Thymus (tissue), 11 donors: Measurements from ENCODE around the gene TMED4. TPM values are rescaled to one million over a fixed set of nuclear protein-coding genes. Genes with fewer than 3 reads are reported as not detected.
"Not testable (repeated sequence)": the region's sequence is repeated elsewhere in the genome, so short reads cannot be mapped to it uniquely, and the experiment has no call there.

ENCODE experiments used
- DNase-seq, 9 donors: peaks; one replicate each; pipeline ENCODE4 v3.0.0-alpha.2; 2013; ENCODE audit warnings: low spot score in 9 of 9, low read depth in 6 of 9, missing footprints in 1 of 9
- H3K27ac ChIP-seq, 2 donors: one replicate each; pipeline ENCODE4 v1.5.1; 2013; ENCODE audit warnings: control low read depth in 1 of 2, low read depth in 1 of 2, low read length in 1 of 2, mild to moderate bottlenecking in 1 of 2, moderate library complexity in 1 of 2
- H3K27me3 ChIP-seq, 2 donors: one replicate each; pipeline ENCODE4 v1.5.1; 2013; ENCODE audit warnings: low read length in 1 of 2; ENCODE audit not compliant: control insufficient read depth in 2 of 2, insufficient read depth in 1 of 2
- H3K36me3 ChIP-seq, 2 donors: one replicate each; pipeline ENCODE4 v1.5.1; 2013; ENCODE audit warnings: low read length in 1 of 2, mild to moderate bottlenecking in 1 of 2, moderate library complexity in 1 of 2; ENCODE audit not compliant: control insufficient read depth in 2 of 2, insufficient read depth in 2 of 2
- H3K4me1 ChIP-seq, 2 donors: one replicate each; pipeline ENCODE4 v1.5.1; 2013; ENCODE audit warnings: low read length in 2 of 2; ENCODE audit not compliant: control insufficient read depth in 2 of 2, insufficient read depth in 2 of 2
- H3K4me3 ChIP-seq, 2 donors: one replicate each; pipeline ENCODE4 v1.5.1; 2013; ENCODE audit warnings: low read length in 2 of 2, control low read depth in 1 of 2, mild to moderate bottlenecking in 1 of 2
- H3K9me3 ChIP-seq, 2 donors: one replicate each; pipeline ENCODE4 v1.5.1; 2013; ENCODE audit warnings: low read length in 1 of 2, mild to moderate bottlenecking in 1 of 2; ENCODE audit not compliant: control insufficient read depth in 2 of 2, insufficient read depth in 1 of 2
- WGBS: extraction: QIAGEN DNeasy Blood & Tissue Kit; methylation state at CpG from one replicate; pipeline ENCODE4 v1.1.7; 2013; 5-methylcytosine and 5-hydroxymethylcytosine counted together
- polyA plus RNA-seq: library from polyadenylated mRNA; stranded (reverse); fragments of 200-250 nt; gene quantifications from one replicate; pipeline ENCODE4 v1.2.3, GENCODE V29; 2013
- total RNA-seq: library from RNA; stranded (reverse); fragments of 120-200 nt; gene quantifications from one replicate; pipeline ENCODE4 v1.2.4, GENCODE V29; 2013
- donor health status: healthy.

TMED4 gene
- total and polyA plus RNA-seq, 2 donors = 46.9 to 57.6 TPM

DNA sequence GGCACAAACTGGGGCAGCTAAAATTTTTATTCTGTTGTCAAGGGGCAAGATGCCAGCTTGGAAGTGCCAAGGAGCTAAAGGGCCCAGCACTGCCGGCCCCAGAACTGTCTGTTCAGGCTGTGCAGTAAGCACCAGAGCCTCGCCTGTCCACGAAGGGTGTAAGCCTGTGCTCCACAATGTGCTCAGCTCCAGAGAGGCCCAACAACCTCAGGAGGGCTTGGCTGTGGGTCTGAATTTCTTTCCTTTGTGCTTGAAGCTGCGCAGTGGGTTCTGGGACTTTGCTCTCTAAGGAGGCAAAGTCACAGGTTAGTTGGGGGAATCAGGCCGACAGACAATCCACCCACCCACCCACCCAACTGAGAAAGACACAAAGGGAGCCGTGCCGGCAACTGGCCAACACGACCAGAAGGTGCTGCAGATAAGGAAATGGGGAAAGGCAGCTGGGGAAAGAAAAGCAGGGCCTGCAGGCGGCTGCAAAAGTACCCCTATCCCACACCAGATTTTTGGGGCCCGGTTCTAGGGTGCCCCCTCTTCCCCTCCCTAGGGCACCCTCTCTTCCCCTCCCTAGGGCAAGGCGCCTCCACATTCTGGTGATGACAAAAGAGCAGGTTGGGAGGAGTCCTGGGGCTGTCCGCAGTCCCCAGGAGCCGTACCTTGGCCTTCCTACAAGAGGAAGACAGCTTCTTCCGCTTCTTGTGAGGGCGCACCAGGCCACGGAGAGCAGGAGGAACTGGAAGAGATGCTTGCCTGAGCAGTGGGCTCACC is 16.1 kb downstream of the TMED4 start:
- no peaks in the 10 kb centered on the region for H3K4me1 ChIP-seq
- WGBS = 94% methylated on average over 16 of the region's 16 CpGs
- no peaks in the 10 kb centered on the region for H3K9me3 ChIP-seq
- no peak for DNase-seq
- no peak overlapping the region for H3K4me3 ChIP-seq
- no peaks in the 10 kb centered on the region for H3K27me3 ChIP-seq
- H3K27ac ChIP-seq = no peak overlapping the region
- H3K36me3 ChIP-seq = peaks cover 63 to 64% of the 10 kb centered on the region in 2 donors

DNA sequence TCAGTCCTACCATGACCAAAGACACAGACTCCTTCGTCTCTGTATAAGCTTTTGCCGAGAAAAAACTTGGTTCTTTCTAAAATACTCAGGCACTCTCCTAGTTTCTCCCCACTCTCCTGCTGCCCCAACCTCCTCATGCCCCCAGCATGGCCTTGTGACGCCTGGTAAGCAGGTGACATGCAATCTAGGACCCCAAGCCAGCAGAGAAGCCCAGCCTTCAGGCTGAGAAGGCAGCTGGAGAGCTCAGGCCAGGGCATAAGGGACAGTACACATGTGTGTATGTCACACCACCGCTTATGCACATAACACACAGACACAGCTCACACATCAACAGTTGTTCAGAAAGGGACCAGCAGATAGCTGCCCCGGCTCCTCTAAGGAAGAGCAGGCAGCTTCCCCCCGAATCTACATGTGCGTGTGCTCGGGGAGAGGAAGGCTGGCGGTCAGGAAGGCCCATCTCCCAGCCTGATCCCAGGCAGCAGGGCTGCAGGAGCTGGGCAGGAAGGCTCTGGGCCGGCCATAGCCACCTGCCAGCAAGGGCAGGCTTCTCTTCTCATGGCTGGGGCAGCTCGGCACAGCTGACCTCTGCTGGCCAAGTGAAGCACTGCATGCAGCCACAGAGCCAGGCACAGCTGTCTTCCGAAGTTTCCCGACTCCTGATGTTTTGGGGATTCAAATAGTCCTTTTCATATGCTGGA is 16.8 kb downstream of the TMED4 start:
- H3K27me3 ChIP-seq = no peaks in the 10 kb centered on the region
- H3K4me1 ChIP-seq = no peaks in the 10 kb centered on the region
- H3K9me3 ChIP-seq = no peaks in the 10 kb centered on the region
- no peak overlapping the region for H3K4me3 ChIP-seq
- H3K36me3 ChIP-seq = peaks cover 56 to 58% of the 10 kb centered on the region in 2 donors
- 78% methylated on average over 13 of the region's 13 CpGs for whole genome bisulfite sequencing
- no peak overlapping the region for H3K27ac ChIP-seq
- peak in 4 of 9 donors; percentile 28 to 55 (median 45) for DNase-seq

DNA sequence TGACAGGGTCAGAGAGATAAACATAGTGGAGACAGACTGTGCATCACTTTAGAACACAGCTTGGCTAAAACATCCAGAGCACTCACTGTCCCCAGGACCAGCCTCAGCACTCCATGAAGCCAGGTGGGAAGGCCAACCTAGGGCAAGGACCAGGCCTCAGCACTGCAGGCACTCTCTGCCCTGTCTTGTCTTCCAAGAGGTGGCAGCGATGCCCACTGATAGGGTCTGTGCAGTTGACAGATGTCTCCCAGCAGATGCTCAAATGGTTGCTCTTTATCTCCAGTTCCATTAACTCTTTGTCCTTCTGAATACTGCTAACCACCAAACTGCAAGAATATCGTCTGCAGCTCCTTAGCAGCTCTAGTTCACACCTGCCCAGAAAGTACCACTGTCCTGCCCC is 17.4 kb downstream of the TMED4 start:
- Histone ChIP-seq H3K36me3 (peaks cover 50 to 52% of the 10 kb centered on the region in 2 donors), H3K27me3 (no peaks in the 10 kb centered on the region), H3K4me1 (no peaks in the 10 kb centered on the region), H3K9me3 (no peaks in the 10 kb centered on the region), H3K27ac (no peak overlapping the region), H3K4me3 (no peak overlapping the region)
- no peak for DNase-seq
- 98% methylated on average over 2 of the region's 2 CpGs for WGBS

DNA sequence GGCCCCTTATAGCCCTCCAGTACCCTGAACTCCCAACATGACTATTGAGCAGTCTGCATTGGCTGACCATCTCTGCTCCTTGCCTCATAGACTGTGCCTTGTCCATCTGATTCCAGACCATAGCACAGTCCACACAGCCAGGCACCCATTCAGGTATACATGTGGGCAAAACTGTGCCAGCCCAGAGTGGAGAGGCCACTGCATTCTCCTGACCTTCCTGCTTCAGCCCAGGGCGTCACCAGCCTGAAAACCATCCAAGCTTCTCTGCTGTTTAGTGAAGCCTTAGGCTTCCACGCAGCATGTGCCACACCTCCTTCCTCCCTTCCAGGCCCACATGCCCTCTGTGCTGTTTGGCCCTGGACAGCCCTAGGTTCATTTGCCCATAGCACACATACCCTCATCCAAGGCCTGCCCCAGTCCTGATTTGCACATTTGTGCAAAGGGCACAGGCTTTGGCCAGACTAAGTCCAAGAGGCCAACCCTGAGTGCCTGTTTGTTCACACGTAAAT is 18.8 kb downstream of the TMED4 start:
- H3K9me3 ChIP-seq = no peaks in the 10 kb centered on the region
- peaks cover 36 to 38% of the 10 kb centered on the region in 2 donors for H3K36me3 ChIP-seq
- 96% methylated on average over 3 of the region's 3 CpGs for WGBS
- no peak for DNase-seq
- no peaks in the 10 kb centered on the region for H3K4me1 ChIP-seq
- H3K27me3 ChIP-seq = no peaks in the 10 kb centered on the region
- no peak overlapping the region for H3K4me3 ChIP-seq
- no peak overlapping the region for H3K27ac ChIP-seq

DNA sequence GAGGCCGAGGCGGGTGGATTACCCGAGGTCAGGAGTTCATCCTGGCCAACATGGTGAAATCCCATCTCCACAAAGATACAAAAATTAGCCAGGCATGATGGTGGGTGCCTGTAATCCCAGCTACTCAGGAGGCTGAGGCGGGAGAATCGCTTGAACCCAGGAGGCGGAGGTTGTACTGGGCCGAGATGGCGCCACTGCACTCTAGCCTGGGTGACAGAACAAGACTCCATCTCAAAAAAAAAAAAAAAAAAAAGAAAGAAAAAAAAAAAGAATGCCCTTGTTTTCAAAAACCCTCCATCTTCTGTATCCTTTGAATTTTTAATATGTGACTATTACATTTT is 19.4 kb downstream of the TMED4 start:
- H3K27ac ChIP-seq, DNase-seq, H3K27me3 ChIP-seq, H3K9me3 ChIP-seq, H3K4me1 ChIP-seq, H3K4me3 ChIP-seq: not testable (repeated sequence)
- peaks cover 30 to 32% of the 10 kb centered on the region in 2 donors for H3K36me3 ChIP-seq
- 98% methylated on average over 8 of the region's 8 CpGs for WGBS

DNA sequence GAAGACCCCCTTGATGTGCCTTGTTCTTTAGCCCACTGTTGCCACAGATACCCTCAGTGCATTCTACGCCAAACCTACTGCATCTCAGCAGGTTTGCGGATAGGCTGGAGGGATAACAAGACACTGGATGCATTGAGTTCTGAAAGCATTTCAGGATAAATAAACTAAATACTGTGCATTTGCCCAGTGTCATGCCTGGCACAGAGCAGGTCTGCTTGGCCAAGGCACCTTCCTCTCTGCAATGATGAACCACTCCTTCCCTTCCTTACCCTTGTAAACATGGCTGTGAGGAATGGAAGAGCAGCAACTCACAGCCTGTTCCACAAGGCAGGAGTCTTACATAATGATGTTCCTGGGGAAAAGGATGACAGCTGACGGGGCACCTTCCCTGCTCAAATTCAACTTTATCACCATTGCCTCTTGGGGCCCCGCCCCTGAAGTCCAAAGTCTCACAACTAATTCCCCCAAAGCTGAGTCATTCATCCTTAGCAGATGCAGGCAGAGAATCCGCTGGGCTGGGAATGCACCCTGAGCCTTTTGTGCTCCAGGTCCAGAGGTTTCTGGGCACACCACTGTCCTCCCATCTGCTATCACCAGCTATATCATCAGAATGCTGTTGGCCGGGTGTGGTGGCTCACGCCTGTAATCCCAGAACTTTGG is 19.9 kb downstream of the TMED4 start:
- Histone ChIP-seq H3K27ac (no peak overlapping the region), H3K9me3 (no peaks in the 10 kb centered on the region), H3K4me1 (no peaks in the 10 kb centered on the region), H3K27me3 (no peaks in the 10 kb centered on the region), H3K36me3 (peaks cover 25 to 27% of the 10 kb centered on the region in 2 donors), H3K4me3 (no peak overlapping the region)
- DNase-seq = no peak
- WGBS = 96% methylated on average over 7 of the region's 7 CpGs

DNA sequence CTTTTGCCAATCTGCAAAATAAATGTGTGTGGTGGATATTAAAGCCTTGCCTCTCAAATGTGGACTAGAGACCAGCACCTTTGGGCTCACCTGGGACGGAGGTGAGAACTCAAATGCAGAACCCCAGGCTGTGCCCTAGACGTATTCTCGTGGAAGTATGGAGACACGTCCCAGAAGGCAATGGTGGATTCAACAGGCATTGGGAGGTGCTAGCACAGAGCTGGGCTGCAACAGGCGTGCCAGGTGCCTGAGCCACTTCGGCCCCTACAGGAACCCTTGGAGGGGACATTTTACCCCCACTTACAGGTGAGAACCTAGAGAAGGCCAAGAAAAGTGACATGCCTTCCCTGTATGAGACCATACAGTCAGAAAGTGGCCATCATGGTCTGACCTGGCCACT is 20.6 kb downstream of the TMED4 start:
- Histone ChIP-seq H3K9me3 (no peaks in the 10 kb centered on the region), H3K27ac (no peak overlapping the region), H3K4me1 (no peaks in the 10 kb centered on the region), H3K36me3 (peaks cover 21 to 23% of the 10 kb centered on the region in 2 donors), H3K27me3 (no peaks in the 10 kb centered on the region), H3K4me3 (no peak overlapping the region)
- no peak for DNase-seq
- 94% methylated on average over 6 of the region's 6 CpGs for WGBS

DNA sequence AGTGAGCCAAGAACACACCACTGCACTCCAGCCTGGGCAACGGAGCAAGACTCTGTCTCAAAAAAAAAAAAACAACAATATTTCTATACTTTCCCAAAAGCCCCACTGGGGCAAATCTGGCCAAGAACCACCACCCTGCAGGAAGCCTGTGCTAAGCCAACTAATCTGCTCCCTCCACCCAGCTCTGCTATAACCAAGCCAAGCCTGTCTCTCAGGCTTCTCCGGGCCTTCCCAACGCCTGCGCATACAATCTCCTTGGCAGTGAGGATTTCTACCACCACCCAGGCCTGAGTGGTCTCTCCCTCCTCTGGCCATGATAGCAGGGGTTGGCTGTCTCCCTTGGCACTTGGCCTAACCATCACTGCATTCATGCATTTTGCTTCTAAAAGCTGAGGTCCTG is 22.5 kb downstream of the TMED4 start:
- no peaks in the 10 kb centered on the region for H3K4me1 ChIP-seq
- WGBS = 97% methylated on average over 4 of the region's 4 CpGs
- H3K27ac ChIP-seq = no peak overlapping the region
- H3K4me3 ChIP-seq = no peak overlapping the region
- DNase-seq = no peak
- no peaks in the 10 kb centered on the region for H3K9me3 ChIP-seq
- H3K36me3 ChIP-seq = peaks cover 1 to 5% of the 10 kb centered on the region in 2 donors
- H3K27me3 ChIP-seq = no peaks in the 10 kb centered on the region

DNA sequence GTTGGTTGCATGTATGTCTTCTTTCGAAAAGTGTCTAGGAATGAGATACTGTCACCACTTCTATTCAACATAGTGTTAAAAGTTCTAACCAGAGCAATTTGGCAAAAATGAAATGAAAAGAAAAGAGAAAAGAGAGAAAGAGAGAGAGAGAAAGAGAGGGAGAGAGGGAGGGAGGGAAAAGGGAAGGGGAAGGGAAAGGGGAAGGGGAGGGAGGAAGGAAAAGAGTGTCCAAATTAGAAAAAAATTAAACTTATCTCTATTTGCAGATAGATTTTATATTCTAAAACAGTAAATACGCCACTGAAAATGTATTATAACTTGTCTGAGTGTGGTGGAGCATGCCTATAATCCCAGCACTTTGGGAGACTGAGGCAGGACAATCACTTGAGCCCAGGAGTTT is 24.5 kb downstream of the TMED4 start:
- Histone ChIP-seq H3K36me3 (no peaks in the 10 kb centered on the region), H3K27me3 (peaks cover 0 to 2% of the 10 kb centered on the region in 2 donors), H3K9me3 (no peaks in the 10 kb centered on the region), H3K27ac (no peak overlapping the region), H3K4me3 (no peak overlapping the region), H3K4me1 (no peaks in the 10 kb centered on the region)
- no peak for DNase-seq
- WGBS = 94% methylated on average over 2 of the region's 2 CpGs
